Thyroid gland (tissue), 4 donors: ENCODE data around the gene TGFBR3.

Source experiments
- POLR2A ChIP-seq, 2 donors: fragments of 450-650 bp; IDR thresholded peaks; one replicate each; pipeline ENCODE4 v1.6.1; 2017; ENCODE audit warnings: antibody characterized with exemption in 2 of 2, mild to moderate bottlenecking in 2 of 2, moderate library complexity in 1 of 2
- TF ChIP-seq, protein P1 (sequence below), 6 experiments: fragments of 200-600 bp in 3 of 6; fragments of 450-650 bp in 3 of 6; sonication (generic) in 3 of 6; IDR thresholded peaks; one replicate each; pipeline ENCODE4 v1.5.1; 2016 to 2019; ENCODE audit warnings: antibody characterized with exemption in 6 of 6, mild to moderate bottlenecking in 2 of 6, inconsistent platforms in 1 of 6, moderate library complexity in 1 of 6

- TF ChIP-seq, protein P1, sequence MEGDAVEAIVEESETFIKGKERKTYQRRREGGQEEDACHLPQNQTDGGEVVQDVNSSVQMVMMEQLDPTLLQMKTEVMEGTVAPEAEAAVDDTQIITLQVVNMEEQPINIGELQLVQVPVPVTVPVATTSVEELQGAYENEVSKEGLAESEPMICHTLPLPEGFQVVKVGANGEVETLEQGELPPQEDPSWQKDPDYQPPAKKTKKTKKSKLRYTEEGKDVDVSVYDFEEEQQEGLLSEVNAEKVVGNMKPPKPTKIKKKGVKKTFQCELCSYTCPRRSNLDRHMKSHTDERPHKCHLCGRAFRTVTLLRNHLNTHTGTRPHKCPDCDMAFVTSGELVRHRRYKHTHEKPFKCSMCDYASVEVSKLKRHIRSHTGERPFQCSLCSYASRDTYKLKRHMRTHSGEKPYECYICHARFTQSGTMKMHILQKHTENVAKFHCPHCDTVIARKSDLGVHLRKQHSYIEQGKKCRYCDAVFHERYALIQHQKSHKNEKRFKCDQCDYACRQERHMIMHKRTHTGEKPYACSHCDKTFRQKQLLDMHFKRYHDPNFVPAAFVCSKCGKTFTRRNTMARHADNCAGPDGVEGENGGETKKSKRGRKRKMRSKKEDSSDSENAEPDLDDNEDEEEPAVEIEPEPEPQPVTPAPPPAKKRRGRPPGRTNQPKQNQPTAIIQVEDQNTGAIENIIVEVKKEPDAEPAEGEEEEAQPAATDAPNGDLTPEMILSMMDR (IDR thresholded peaks at IDR 0.05): no peak
- no peak for TF ChIP-seq POLR2A (IDR thresholded peaks at IDR 0.05)
Observed at GRCh38 chr1:91661121-91661520, 224.8 kb downstream of the TGFBR3 start.
